SK-N-SH treated with all-trans-retinoic acid at 6 μM for 48 hours (cell line): Measurements from ENCODE around the gene L1TD1.

ENCODE experiments used
- ATAC-seq: fragments of 200-7000 bp; cut with Tn5 transposase; 3 replicates; pipeline ENCODE4 v1.9.1; 2020; ENCODE audit warnings: mild to moderate bottlenecking, moderate library complexity
- BACH2 ChIP-seq: fragments of 250-450 bp; sonication (Bioruptor Pico); IDR thresholded peaks from 2 replicates; pipeline ENCODE4 v1.9.0; 2021; ENCODE audit warnings: mild to moderate bottlenecking, borderline replicate concordance
- CSDC2 ChIP-seq: fragments of 250-450 bp; sonication (Bioruptor Pico); IDR thresholded peaks from 2 replicates; pipeline ENCODE4 v1.5.0; 2020; ENCODE audit warnings: mild to moderate bottlenecking, moderate library complexity
- CSRNP3 ChIP-seq: fragments of 250-450 bp; sonication (Bioruptor Pico); IDR thresholded peaks from 2 replicates; pipeline ENCODE4 v1.5.1; 2021; ENCODE audit warnings: mild to moderate bottlenecking, moderate library complexity
- ESRRG ChIP-seq: fragments of 250-450 bp; sonication (Bioruptor Pico); IDR thresholded peaks from 2 replicates; pipeline ENCODE4 v1.6.1; 2021; ENCODE audit warnings: mild to moderate bottlenecking
- GLIS3 ChIP-seq: fragments of 250-450 bp; sonication (Bioruptor Pico); IDR thresholded peaks from 2 replicates; pipeline ENCODE4 v1.5.0; 2020; ENCODE audit warnings: mild to moderate bottlenecking, moderate library complexity
- ISL1 ChIP-seq: fragments of 250-450 bp; sonication (Bioruptor Pico); IDR thresholded peaks from 2 replicates; pipeline ENCODE4 v2.1.2; 2022; ENCODE audit warnings: mild to moderate bottlenecking, moderate library complexity
- OSR1 ChIP-seq: fragments of 250-450 bp; sonication (Bioruptor Pico); IDR thresholded peaks from 2 replicates; pipeline ENCODE4 v1.8.0; 2022; ENCODE audit warnings: moderate library complexity, mild to moderate bottlenecking, inconsistent platforms
- POU6F1 ChIP-seq: fragments of 250-450 bp; sonication (Bioruptor Pico); IDR thresholded peaks from 2 replicates; pipeline ENCODE4 v1.8.0; 2021; ENCODE audit warnings: low read depth, mild to moderate bottlenecking, moderate library complexity, borderline replicate concordance
- PPARA ChIP-seq: fragments of 250-450 bp; sonication (Bioruptor Pico); IDR thresholded peaks from 2 replicates; pipeline ENCODE4 v1.5.0; 2020; ENCODE audit warnings: mild to moderate bottlenecking, borderline replicate concordance
- RARB ChIP-seq: fragments of 250-450 bp; sonication (Bioruptor Pico); IDR thresholded peaks from 2 replicates; pipeline ENCODE4 v1.8.0; 2021; ENCODE audit warnings: mild to moderate bottlenecking, moderate library complexity
- TOX ChIP-seq: fragments of 250-450 bp; sonication (Bioruptor Pico); IDR thresholded peaks from 2 replicates; pipeline ENCODE4 v1.8.0; 2021; ENCODE audit warnings: mild to moderate bottlenecking, moderate library complexity, borderline replicate concordance
- ZC3H10 ChIP-seq: fragments of 250-450 bp; sonication (Bioruptor Pico); IDR thresholded peaks from 2 replicates; pipeline ENCODE4 v1.5.1; 2021; ENCODE audit warnings: mild to moderate bottlenecking, moderate library complexity
- ZFP3 ChIP-seq: fragments of 250-450 bp; sonication (Bioruptor Pico); IDR thresholded peaks from 2 replicates; pipeline ENCODE4 v1.5.0; 2020; ENCODE audit warnings: mild to moderate bottlenecking, moderate library complexity
- ZFP30 ChIP-seq: fragments of 450-650 bp; formaldehyde crosslinking; IDR thresholded peaks from 2 replicates; pipeline ENCODE4 v1.5.0; 2022; ENCODE audit warnings: mild to moderate bottlenecking, moderate library complexity
- ZNF565 ChIP-seq: fragments of 450-650 bp; formaldehyde crosslinking; conservative IDR thresholded peaks from 2 replicates; pipeline ENCODE4 v1.5.0; 2020; ENCODE audit warnings: low read depth, mild to moderate bottlenecking, moderate library complexity
- ZNF70 ChIP-seq: fragments of 450-650 bp; formaldehyde crosslinking; IDR thresholded peaks from 2 replicates; pipeline ENCODE4 v1.5.0; 2020; ENCODE audit warnings: mild to moderate bottlenecking, moderate library complexity
- TF ChIP-seq, protein P1 (sequence below): fragments of 250-450 bp; sonication (Bioruptor Pico); IDR thresholded peaks from 2 replicates; pipeline ENCODE4 v1.5.0; 2020; ENCODE audit warnings: mild to moderate bottlenecking, moderate library complexity
- TF ChIP-seq, protein P2 (sequence below): fragments of 250-450 bp; sonication (Bioruptor Pico); IDR thresholded peaks from 2 replicates; pipeline ENCODE4 v1.5.1; 2020; ENCODE audit warnings: low read depth, mild to moderate bottlenecking, moderate library complexity

L1TD1 gene

DNA sequence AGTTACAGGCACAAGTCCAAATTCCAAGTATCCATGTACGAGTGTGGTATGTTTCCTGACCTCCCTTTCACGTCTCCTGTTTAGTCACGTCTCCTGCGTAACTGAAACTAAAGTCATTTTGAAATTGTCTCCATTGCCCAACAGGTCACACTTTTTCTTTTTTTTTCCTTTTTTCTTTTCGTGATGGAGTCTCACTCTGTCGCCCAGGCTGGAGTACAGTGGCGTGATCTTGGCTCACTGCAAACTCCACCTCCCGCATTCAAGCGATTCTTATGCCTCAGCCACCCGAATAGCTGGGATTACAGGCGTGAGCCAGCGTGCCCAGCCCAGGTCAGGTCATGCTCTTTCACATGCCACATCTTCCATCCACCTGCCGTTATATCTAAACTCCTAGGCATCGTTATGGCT lies 38.2 kb downstream of the L1TD1 start:
- TF ChIP-seq RARB (CRISPR knock-in tag) (no peak), POU6F1 (CRISPR knock-in tag) (no peak), BACH2 (CRISPR knock-in tag) (no peak), OSR1 (CRISPR knock-in tag) (no peak), CSRNP3 (CRISPR knock-in tag) (no peak), ZNF70 (CRISPR knock-in tag) (no peak)
- TF ChIP-seq, protein P1, sequence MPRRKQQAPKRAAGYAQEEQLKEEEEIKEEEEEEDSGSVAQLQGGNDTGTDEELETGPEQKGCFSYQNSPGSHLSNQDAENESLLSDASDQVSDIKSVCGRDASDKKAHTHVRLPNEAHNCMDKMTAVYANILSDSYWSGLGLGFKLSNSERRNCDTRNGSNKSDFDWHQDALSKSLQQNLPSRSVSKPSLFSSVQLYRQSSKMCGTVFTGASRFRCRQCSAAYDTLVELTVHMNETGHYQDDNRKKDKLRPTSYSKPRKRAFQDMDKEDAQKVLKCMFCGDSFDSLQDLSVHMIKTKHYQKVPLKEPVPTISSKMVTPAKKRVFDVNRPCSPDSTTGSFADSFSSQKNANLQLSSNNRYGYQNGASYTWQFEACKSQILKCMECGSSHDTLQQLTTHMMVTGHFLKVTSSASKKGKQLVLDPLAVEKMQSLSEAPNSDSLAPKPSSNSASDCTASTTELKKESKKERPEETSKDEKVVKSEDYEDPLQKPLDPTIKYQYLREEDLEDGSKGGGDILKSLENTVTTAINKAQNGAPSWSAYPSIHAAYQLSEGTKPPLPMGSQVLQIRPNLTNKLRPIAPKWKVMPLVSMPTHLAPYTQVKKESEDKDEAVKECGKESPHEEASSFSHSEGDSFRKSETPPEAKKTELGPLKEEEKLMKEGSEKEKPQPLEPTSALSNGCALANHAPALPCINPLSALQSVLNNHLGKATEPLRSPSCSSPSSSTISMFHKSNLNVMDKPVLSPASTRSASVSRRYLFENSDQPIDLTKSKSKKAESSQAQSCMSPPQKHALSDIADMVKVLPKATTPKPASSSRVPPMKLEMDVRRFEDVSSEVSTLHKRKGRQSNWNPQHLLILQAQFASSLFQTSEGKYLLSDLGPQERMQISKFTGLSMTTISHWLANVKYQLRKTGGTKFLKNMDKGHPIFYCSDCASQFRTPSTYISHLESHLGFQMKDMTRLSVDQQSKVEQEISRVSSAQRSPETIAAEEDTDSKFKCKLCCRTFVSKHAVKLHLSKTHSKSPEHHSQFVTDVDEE (CRISPR knock-in tag): no peak
- no peak for ATAC-seq

DNA sequence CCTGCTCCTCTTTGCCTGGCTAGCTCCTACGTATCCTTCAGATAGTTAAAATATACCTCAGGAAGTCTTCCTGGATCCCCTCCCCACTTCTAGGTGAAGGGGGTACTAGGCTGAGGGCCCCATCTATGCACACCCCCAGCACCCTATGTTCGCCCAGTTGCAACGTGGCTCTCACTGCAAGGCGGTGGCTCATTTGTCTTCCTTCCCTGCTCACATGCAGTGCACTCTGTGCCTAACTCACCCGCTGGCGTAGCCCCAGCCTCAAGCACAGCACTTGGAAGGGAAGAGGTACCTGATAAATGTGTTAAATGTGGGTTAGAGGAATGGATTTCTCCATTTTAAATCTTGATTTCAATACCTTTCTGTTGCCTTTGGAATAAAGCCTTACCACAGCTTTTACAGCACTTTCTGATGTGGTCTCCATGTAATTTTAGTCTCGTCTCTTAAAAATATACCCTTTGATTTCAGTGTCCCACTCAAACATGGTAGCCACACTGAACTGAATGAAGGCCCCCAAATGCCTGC lies 39.3 kb downstream of the L1TD1 start:
- no peak for TF ChIP-seq RARB (CRISPR knock-in tag)
- no peak for TF ChIP-seq ISL1 (CRISPR knock-in tag)
- no peak for TF ChIP-seq ZNF565 (CRISPR knock-in tag)
- no peak for TF ChIP-seq GLIS3 (CRISPR knock-in tag)
- no peak for TF ChIP-seq ZFP3 (CRISPR knock-in tag)
- TF ChIP-seq ZFP30 (CRISPR knock-in tag): no peak
- no peak for ATAC-seq

DNA sequence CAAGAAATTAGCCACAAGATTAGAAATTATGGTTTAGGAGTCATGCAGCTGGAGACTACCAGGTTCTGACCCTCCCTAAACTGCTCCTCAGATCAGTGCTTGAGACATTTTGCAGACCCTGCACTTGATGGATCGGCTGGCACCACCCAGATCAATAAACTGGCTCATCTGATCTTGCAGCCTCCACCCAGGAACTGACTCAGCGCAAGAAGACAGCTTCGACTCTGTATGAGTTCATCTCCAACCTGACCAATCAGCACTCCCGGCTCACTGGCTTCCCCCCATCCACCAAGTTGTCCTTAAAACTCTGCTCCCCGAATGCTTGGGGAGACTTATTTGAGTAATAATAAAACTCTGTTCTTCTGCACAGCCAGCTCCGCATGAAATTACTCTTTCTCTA lies 40.0 kb downstream of the L1TD1 start:
- no peak for ATAC-seq
- no peak for TF ChIP-seq ESRRG (CRISPR knock-in tag)

DNA sequence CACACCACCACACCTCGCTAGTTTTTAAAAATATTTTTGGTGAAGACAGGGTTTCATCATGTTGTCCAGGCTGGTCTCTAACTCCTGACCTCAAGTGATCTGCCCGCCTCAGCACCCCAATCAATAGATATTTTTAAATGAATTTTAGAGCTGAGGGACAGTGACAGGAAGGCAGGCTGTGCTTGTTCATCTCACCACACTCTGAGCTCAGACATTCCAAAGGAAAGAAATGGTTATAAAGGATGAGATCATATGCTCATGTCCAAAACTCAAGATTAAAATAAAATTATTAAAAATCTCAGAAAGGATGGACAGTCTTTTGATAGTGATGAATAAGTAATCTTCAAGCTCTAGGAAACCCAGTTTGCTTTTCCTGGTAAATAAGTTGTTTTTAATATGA lies 40.9 kb downstream of the L1TD1 start:
- no peak for ATAC-seq
- TF ChIP-seq TOX (CRISPR knock-in tag): no peak
- TF ChIP-seq ZFP3 (CRISPR knock-in tag): no peak
- no peak for TF ChIP-seq CSDC2 (CRISPR knock-in tag)

GRCh38 chr1:62237361-62237760 lies 42.7 kb downstream of the L1TD1 start:
- TF ChIP-seq ZNF565 (CRISPR knock-in tag): no peak
- TF ChIP-seq ISL1 (CRISPR knock-in tag): peak; percentile 46
- no peak for TF ChIP-seq POU6F1 (CRISPR knock-in tag)
- TF ChIP-seq, all 23 proteins: peak for 1
- no peak; the same call in 1 of the 3 replicates for ATAC-seq

DNA sequence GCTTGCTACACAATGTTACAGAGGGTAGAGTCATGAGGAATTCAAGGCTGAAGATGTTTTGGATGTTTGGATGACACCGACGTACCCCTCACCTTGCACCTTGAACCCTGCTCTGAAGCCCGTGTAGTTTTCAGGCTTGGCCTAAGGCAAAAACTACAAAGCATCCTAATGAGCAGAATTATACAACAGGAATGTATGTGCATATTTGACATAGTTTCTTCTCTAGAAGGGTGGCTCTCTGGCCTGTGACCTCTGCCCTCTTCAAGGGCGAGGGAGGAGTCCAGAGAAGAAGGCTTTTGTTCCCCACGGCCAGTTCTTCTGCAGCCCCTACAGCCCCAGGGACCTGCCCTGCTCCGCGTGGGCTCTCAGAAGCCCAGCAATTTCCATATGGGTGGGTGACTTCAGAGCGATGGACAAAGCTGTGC lies 43.3 kb downstream of the L1TD1 start:
- TF ChIP-seq RARB (CRISPR knock-in tag) (no peak), ZFP3 (CRISPR knock-in tag) (no peak), PPARA (no peak), ZNF565 (CRISPR knock-in tag) (no peak), BACH2 (CRISPR knock-in tag) (no peak), CSRNP3 (CRISPR knock-in tag) (no peak), ZNF70 (CRISPR knock-in tag) (no peak), ZC3H10 (CRISPR knock-in tag) (no peak), CSDC2 (CRISPR knock-in tag) (no peak)
- TF ChIP-seq, protein P2, sequence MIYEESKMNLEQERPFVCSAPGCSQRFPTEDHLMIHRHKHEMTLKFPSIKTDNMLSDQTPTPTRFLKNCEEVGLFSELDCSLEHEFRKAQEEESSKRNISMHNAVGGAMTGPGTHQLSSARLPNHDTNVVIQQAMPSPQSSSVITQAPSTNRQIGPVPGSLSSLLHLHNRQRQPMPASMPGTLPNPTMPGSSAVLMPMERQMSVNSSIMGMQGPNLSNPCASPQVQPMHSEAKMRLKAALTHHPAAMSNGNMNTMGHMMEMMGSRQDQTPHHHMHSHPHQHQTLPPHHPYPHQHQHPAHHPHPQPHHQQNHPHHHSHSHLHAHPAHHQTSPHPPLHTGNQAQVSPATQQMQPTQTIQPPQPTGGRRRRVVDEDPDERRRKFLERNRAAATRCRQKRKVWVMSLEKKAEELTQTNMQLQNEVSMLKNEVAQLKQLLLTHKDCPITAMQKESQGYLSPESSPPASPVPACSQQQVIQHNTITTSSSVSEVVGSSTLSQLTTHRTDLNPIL (CRISPR knock-in tag): no peak
- ATAC-seq: no peak
